PC-3 (cell line): ENCODE data around the gene MPPED1. TPM values are rescaled to one million over a fixed set of nuclear protein-coding genes. Genes with fewer than 3 reads are reported as not detected.

Experiments
- ATAC-seq: fragments of 200-7000 bp; cut with Tn5 transposase; 2 replicates; pipeline ENCODE4 v1.9.1; 2020; ENCODE audit warnings: mild to moderate bottlenecking, moderate library complexity
- BruUV-seq: library from RNA; stranded (reverse); fragments of 400-500 nt; replicated peaks from 2 replicates; lab custom pipeline; 2021; lab: Mats Ljungman, UMichigan
- CTCF ChIA-PET: fragments of 300-600 bp; sonication (Branson Sonifier 250); formaldehyde crosslinking; loops from one replicate; lab custom pipeline; 2022; ENCODE audit warnings: antibody characterized with exemption; lab: Charles Lee
- POLR2A ChIA-PET: fragments of 300-600 bp; sonication (Branson Sonifier 250); formaldehyde crosslinking; loops from one replicate; lab custom pipeline; 2022; ENCODE audit warnings: antibody characterized with exemption; ENCODE audit not compliant: unreplicated experiment; lab: Charles Lee
- DNase-seq: peaks from one replicate; pipeline ENCODE4 v3.0.0-alpha.2; 2015
- H2AFZ ChIP-seq: fragments of 300-600 bp; sonication (generic); 2 replicates; pipeline ENCODE4 v1.6.0; 2016; ENCODE audit warnings: antibody characterized with exemption, low read length
- H3F3A ChIP-seq: fragments of 300-600 bp; sonication (generic); one replicate; pipeline ENCODE4 v1.6.0; 2017; ENCODE audit warnings: antibody characterized with exemption, low read length, control low read depth, mild to moderate bottlenecking; ENCODE audit not compliant: unreplicated experiment
- H3K27ac ChIP-seq: fragments of 300-600 bp; sonication (generic); 2 replicates; pipeline ENCODE4 v1.5.1; 2016; ENCODE audit warnings: mild to moderate bottlenecking, low read length
- H3K27me3 ChIP-seq: fragments of 300-600 bp; sonication (generic); 2 replicates; pipeline ENCODE4 v1.6.1; 2016; ENCODE audit warnings: low read length, mixed read lengths
- H3K36me3 ChIP-seq: fragments of 300-600 bp; sonication (generic); 2 replicates; pipeline ENCODE4 v1.6.1; 2016; ENCODE audit warnings: low read depth, mixed run types, low read length, mixed read lengths
- H3K4me1 ChIP-seq: fragments of 300-600 bp; sonication (generic); 2 replicates; pipeline ENCODE4 v1.5.1; 2016; ENCODE audit warnings: low read length; ENCODE audit not compliant: insufficient read depth
- H3K4me2 ChIP-seq: fragments of 300-600 bp; sonication (generic); 2 replicates; pipeline ENCODE4 v1.6.0; 2016; ENCODE audit warnings: low read length
- H3K4me3 ChIP-seq: fragments of 300-600 bp; sonication (generic); 2 replicates; pipeline ENCODE4 v1.5.1; 2016; ENCODE audit warnings: mild to moderate bottlenecking, low read length, mixed read lengths
- H3K79me2 ChIP-seq: fragments of 300-600 bp; sonication (generic); 2 replicates; pipeline ENCODE4 v1.6.1; 2017; ENCODE audit warnings: low read length, mixed read lengths
- H3K9ac ChIP-seq: fragments of 300-600 bp; sonication (generic); 2 replicates; pipeline ENCODE4 v1.6.0; 2016; ENCODE audit warnings: mild to moderate bottlenecking, low read length
- H3K9me2 ChIP-seq: fragments of 300-600 bp; sonication (generic); replicated peaks from 2 replicates; pipeline ENCODE4 v1.6.1; 2016; ENCODE audit warnings: mixed run types, low read length, mixed read lengths
- H3K9me3 ChIP-seq: fragments of 300-600 bp; sonication (generic); 2 replicates; pipeline ENCODE4 v1.6.1; 2016; ENCODE audit warnings: low read length, mixed read lengths
- H4K20me1 ChIP-seq: fragments of 300-600 bp; sonication (generic); 2 replicates; pipeline ENCODE4 v1.6.1; 2016; ENCODE audit warnings: low read length, mixed read lengths
- CTCF ChIP-seq: fragments of 300-600 bp; sonication (generic); conservative IDR thresholded peaks from 2 replicates; pipeline ENCODE4 v1.5.1; 2017; ENCODE audit warnings: antibody characterized with exemption, low read depth, mild to moderate bottlenecking, low read length
- EZH2 ChIP-seq: fragments of 300-600 bp; sonication (generic); IDR thresholded peaks from one replicate; pipeline ENCODE4 v1.6.1; 2017; ENCODE audit warnings: antibody characterized with exemption, mild to moderate bottlenecking, low read length; ENCODE audit not compliant: unreplicated experiment
- EZH2phosphoT487 ChIP-seq: fragments of 300-600 bp; sonication (generic); IDR thresholded peaks from 2 replicates; pipeline ENCODE4 v1.6.1; 2018; ENCODE audit warnings: mild to moderate bottlenecking, antibody characterized with exemption, low read length, borderline replicate concordance
- intact Hi-C: fragments of 100-400 bp; cut with micrococcal nuclease; formaldehyde crosslinking; loops from 2 replicates; pipeline ENCODE4 v1.9.0; 2023
- total RNA-seq: library from RNA; depleted of rRNA; stranded (reverse); fragments of >200 nt; gene quantifications from 2 replicates; pipeline ENCODE4 v1.2.3, GENCODE V29; 2014

MPPED1 gene
- total RNA-seq, 1 experiment from 2014 or later = not detected

- no peaks in the 10 kb centered on the region for H3K79me2 ChIP-seq
- H3K9me2 ChIP-seq = no peaks in the 10 kb centered on the region
- BruUV-seq = no TSS peak
- no peak overlapping the region for H3K27ac ChIP-seq
- intact Hi-C loops = no loop called here
- H3K4me3 ChIP-seq = no peak overlapping the region
- POLR2A ChIA-PET = no interaction called here
- H2AFZ ChIP-seq = no peak overlapping the region
- no peak overlapping the region for H3K9ac ChIP-seq
- H3K9me3 ChIP-seq = no peaks in the 10 kb centered on the region
- H3K4me1 ChIP-seq = no peaks in the 10 kb centered on the region
- TF ChIP-seq EZH2phosphoT487 (no peak), CTCF (no peak), EZH2 (no peak)
- no peaks in the 10 kb centered on the region for H3K27me3 ChIP-seq
- ATAC-seq = no peak
- DNase-seq = no peak
- no peak overlapping the region for H3K4me2 ChIP-seq
- no peaks in the 10 kb centered on the region for H4K20me1 ChIP-seq
- H3F3A ChIP-seq = no peaks in the 10 kb centered on the region
- CTCF ChIA-PET = no interaction called here
- no peaks in the 10 kb centered on the region for H3K36me3 ChIP-seq
Measured at GRCh38 chr22:43505423-43505822, 93.6 kb downstream of the MPPED1 start.

GRCh38 chr22:43505896-43506295 is 94.1 kb downstream of the MPPED1 start:
- ATAC-seq (no peak), DNase-seq (no peak)
- no peaks in the 10 kb centered on the region for H3K4me1 ChIP-seq
- no peaks in the 10 kb centered on the region for H3K79me2 ChIP-seq
- no peak overlapping the region for H2AFZ ChIP-seq
- no peaks in the 10 kb centered on the region for H3K9me3 ChIP-seq
- no peak overlapping the region for H3K4me2 ChIP-seq
- no peaks in the 10 kb centered on the region for H3K27me3 ChIP-seq
- CTCF ChIA-PET = no interaction called here
- no peak overlapping the region for H3K4me3 ChIP-seq
- H3K36me3 ChIP-seq = no peaks in the 10 kb centered on the region
- intact Hi-C loops = no loop called here
- H3F3A ChIP-seq = no peaks in the 10 kb centered on the region
- TF ChIP-seq EZH2 (no peak), CTCF (no peak), EZH2phosphoT487 (no peak)
- H3K9ac ChIP-seq = no peak overlapping the region
- H3K27ac ChIP-seq = no peak overlapping the region
- no peaks in the 10 kb centered on the region for H4K20me1 ChIP-seq
- no TSS peak for BruUV-seq
- H3K9me2 ChIP-seq = no peaks in the 10 kb centered on the region
- POLR2A ChIA-PET = no interaction called here

- Histone ChIP-seq H3K4me3 (no peak overlapping the region), H3K27ac (no peak overlapping the region), H3K4me2 (no peak overlapping the region), H3K9me2 (no peaks in the 10 kb centered on the region), H2AFZ (no peak overlapping the region), H3K36me3 (no peaks in the 10 kb centered on the region), H3F3A (no peaks in the 10 kb centered on the region), H3K4me1 (no peaks in the 10 kb centered on the region), H3K27me3 (no peaks in the 10 kb centered on the region), H3K9ac (no peak overlapping the region), H3K79me2 (no peaks in the 10 kb centered on the region), H4K20me1 (no peaks in the 10 kb centered on the region), H3K9me3 (no peaks in the 10 kb centered on the region)
- intact Hi-C loops = no loop called here
- DNase-seq (no peak), ATAC-seq (no peak)
- no TSS peak for BruUV-seq
- ChIA-PET CTCF (no interaction called here), POLR2A (no interaction called here)
- TF ChIP-seq CTCF (no peak), EZH2phosphoT487 (no peak), EZH2 (no peak)
Measured at GRCh38 chr22:43506487-43506886, 94.7 kb downstream of the MPPED1 start.
